ENCODE measurements around the gene PRR14.
"Not testable (repeated sequence)": the region's sequence is repeated elsewhere in the genome, so short reads cannot be mapped to it uniquely, and the experiment has no call there.

The PRR14 gene

DNA sequence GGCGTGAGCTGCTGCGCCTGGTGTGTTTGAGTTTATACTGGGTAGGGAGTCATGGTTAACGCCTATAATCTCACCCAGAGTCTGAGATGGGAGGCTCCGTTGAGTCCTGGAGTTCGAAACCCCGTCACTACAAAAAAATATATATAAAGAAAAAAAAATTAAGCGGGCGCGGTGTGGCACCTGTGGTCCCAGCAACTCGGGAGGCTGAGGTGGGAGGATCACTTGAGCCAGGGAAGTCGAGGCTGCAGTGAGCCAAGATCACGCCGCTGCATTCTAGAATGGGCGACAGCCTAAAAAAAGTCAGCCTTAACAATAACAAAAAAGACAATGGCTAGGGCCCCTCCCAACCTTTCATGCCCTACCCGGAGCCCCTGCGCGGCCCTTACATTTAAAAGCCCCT, 17.2 kb upstream of the PRR14 start:
- no peak for FAIRE-seq

DNA sequence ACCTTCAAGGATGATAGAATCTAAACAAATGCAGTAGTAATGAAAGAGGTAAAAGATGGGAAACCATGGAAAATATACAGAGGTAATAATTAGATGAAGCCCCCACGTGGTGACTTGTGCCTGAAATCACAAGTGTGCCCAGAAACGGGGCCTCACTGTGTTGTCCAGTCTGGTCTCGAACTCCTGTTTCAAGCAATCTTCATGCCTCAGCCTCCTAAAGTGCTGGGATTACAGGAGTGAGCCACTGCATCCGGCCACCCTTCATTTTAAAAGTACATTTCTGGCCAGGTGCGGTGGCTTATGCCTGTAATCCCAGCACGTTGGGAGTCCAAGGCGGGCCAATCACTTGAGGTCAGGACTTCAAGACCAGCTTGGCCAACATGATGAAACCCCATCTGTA, 14.2 kb upstream of the PRR14 start:
- no peak for FAIRE-seq

DNA sequence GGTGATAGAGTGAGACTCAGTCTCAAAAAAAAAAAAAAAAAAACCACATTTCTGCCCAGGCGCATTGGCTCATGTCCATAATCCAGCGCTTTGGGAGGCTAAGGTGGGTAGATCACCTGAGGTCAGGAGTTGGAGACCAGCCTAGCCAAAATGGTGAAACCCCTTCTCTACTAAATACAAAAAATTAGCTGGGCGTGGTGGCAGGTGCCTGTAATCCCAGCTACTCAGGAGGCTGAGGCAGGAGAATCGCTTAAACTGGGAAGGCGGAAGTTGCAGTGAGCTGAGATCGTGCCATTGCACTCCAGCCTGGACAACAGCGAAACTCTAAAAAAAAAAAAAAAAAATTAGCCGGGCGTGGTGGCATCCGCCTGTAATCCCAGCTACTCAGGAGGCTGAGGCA, 13.6 kb upstream of the PRR14 start:
- FAIRE-seq = not testable (repeated sequence)

DNA sequence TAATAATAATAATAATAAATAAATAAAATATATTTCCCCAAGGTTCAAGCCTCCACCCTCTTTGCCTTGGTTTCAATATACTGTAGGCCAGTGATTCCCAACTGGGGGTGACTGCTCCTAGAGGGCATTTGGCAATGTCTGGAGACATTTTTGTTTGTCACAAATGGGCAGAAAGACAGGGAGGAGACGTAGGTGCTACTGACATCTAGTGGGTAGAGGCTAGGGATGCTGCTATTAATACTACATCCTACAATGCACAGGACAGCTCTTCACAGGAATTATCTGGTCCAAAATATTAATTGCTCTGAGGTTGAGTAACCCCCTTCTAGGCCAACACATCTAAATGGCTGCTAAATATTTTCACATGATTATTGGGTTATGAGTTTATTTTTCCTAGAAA, 12.8 kb upstream of the PRR14 start:
- no peak for FAIRE-seq

DNA sequence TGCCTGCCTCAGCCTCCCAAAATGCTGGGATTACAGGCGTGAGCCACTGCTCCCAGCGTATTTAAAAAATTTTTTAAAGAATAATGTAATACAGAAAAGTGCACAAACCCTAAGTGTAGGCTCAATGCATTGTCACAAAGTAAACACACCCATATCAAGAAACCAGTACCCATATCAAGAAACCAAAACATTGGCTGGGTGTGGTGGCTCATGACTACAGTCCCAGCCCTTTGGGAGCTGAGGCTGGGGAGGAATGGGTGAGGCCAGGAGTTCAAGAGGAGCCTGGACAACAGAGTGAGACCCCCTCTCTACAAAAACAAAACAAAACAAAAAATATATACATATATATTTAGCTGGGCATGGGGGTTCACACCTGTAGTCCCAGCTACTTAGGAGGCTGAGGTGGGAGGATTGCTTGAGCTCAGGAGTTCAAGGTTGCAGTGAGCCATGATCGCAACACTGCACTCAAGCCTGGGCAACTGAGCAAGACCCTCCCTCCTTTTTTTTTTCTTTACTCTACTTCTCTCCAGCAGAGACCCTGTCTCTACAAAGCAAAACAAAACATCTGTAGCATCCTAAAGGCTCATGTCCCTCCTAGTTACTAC, 9.3 kb upstream of the PRR14 start:
- no peak for FAIRE-seq

DNA sequence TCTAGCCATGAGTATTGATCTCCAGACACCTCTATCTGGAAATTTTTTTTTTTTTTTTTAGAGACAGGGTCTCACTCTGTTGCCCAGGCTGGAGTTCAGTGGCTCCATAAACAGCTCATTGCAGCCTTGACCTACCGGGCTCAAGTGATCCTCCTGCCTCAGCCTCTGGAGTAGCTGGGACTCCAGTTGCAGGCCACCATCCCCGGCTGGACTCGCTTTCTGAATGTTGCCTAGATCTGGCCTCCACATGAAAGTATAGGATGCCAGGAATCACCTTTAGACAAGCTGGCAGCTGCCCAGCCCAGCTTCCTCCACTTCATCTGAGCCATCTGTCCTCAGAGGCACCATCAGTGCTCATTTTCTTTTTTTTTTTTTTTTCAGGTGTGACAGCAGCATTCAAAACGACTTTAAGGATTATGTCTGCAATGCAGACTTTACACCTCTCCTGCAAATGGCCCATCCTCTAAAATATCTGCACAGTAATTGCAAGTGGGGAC, 6.4 kb upstream of the PRR14 start:
- no peak for FAIRE-seq

DNA sequence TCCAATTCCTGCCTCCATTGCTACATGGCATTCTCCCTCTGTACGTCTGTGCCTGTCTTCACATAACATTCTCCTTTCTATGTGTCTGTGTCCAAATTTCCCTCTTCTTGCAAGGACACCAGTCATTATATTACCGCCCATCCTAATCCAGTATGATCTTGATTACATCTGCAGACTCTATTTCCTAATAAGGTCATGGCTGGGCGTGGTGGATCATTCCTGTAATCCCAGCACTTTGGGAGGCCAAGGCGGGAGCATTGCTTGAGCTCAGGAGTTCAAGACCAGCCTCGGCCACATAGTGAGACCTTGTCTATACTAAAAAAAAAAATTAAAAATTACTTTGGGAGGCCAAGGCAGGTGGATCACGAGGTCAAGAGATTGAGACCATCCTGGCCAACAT, 5.0 kb upstream of the PRR14 start:
- FAIRE-seq = no peak

DNA sequence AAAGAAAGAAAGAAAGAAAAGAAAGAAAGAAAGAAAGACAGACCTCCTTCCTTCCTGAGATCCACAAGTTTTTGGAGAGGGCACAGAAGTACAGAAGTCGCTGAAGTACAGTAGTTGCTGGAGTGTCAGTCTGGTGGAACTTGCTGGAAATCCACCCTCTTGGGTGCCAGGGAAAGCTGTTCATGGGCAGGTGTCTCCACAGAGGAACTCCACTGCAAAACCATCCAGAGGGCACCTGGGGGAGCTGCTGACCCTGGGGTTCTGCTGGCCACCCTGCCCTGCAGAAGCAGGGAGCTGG, 3.5 kb upstream of the PRR14 start:
- FAIRE-seq = no peak

DNA sequence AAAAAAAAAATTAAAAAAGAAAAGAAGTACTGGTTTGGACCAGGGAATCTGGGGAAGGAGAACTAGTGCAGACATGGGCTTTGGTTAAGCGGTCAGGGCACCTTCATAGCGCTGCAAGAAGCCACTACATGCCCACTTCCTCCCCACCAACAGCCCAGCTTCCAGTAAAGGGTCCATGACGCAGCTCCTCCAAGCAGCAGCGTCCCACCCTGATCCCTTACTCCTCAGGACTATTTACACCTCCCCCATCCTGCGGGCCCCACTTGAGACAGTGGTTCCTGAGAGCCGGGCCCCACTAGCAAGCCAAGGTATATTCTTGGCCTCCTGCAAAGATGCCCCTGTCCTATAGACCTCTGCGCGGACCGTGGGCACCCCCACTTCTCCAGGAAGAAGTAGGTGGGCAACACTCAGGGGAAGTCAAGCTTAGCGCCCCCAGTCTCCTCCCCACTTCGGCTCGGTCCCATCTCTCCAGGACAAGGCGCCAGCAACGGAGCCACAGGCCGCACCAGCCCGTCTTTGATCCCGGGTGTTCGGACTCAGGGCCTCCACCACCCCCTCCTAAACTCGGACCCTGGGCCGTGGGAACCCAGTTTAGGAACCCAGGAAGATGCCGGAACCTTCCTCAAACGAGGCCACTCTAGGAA, 913 bp upstream of the PRR14 start:
- FAIRE-seq = no peak

DNA sequence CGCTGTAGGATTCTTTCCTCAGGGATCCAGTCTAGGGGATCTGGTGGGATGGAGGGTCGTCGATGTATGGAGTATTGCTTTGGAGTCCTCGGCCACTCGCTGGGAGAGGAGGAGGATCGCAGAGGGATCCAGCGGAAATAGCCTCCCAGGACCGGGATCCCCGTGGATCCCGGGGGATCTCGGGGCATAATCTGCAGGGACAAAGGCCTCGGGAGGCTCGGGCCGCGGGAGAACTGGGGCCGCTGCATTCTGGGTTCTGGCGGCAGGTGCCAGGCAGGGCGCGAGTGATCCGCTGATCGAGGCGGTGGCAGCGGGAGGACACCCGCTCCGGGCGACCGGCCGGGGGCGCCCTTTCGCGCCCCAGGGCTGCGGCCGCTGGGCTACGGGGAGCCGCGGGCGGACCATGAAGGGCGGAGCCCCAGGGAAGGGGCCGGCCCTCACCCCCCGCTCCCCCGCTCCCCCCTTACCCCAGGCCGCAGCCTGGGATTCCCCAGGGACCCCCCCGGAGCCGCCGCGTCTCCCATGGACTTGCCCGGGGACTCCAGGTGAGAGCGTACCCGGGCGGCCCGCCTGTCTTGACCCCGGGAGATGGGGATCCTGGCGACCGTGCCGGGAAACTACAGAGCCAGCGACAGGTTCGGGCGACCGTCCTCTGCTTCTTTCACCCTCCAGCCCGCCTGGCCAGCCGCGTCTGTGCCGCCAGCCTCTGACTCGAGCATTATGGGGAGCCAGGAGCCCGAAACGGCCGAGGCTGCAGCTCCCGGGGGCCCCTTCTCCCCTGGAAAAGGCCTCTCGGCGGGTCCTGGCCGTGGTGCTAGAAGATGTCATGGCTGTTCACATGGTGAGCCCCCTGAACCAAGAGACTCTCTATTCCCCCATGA, 604 bp downstream of the PRR14 start:
- FAIRE-seq = no peak

DNA sequence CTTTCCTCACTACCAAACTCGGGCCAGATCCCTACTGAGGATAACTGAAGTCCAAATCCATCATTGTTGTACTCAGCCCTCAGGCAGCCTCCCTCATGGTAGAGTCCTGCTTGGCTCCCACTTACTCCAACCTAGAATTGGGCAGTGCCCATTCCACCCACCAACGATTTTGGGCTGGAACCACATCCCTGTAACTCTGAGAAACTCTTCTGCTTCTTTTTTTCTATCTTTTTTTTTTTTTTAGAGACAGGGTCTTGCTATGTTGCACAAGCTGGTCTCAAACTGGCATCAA, 1.2 kb downstream of the PRR14 start:
- no peak for FAIRE-seq

DNA sequence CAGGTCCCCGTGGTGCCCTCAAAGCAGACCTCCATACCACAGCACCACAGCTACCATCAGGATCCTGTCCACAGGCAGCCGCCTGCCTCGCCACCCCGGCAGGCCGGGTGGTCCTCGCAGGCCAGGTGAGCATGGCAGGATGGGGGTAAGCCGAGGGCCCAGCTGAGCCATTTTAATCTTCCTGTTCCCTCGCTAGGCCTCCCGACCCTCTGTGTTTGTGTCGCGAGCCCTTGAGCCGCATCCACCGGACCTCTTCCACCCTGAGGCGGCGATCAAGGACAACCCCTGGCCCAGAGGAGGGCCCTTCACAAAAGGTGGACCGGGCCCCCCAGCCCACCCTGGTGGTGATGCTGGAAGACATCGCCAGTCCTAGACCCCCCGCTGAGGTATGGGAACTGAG, 2.0 kb downstream of the PRR14 start:
- no peak for FAIRE-seq

DNA sequence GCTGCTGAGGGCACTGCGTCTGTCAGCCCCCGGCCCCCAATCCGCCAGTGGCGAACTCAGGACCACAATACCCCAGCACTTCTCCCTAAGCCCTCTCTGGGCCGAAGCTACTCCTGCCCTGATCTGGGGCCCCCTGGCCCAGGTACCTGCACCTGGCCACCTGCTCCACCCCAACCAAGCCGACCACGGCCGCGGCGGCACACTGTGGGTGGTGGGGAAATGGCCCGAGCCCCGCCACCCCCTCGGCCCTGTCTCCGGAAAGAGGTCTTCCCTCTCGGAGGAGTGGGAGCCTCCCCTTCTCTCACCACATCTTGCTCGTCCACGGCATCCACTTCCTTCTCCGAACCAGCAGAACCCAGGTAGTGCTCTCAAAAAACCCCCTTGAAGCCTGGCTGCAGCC, 4.1 kb downstream of the PRR14 start:
- no peak for FAIRE-seq

DNA sequence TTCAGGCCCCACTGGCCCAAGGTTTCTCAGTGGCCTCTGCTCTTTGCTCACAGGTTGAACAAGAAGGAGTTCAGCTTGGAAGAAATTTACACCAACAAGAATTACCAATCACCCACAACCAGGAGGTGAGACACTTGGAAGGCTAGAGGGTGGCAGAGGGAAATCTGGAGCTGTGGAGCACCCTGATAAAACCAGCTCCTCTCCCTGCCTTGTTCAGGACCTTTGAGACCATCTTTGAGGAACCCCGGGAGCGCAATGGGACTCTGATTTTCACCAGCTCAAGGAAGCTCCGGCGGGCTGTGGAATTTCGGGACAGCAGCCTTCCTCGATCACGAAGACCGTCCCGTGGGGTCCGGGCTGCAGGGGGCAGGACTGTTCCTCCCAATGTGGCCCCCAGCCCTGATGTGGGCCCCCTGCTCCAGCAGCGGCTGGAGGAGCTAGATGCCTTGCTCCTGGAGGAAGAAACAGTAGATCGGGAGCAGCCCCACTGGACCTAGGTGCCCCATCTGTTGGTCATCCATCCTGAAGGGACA, 5.1 kb downstream of the PRR14 start:
- FAIRE-seq = no peak

DNA sequence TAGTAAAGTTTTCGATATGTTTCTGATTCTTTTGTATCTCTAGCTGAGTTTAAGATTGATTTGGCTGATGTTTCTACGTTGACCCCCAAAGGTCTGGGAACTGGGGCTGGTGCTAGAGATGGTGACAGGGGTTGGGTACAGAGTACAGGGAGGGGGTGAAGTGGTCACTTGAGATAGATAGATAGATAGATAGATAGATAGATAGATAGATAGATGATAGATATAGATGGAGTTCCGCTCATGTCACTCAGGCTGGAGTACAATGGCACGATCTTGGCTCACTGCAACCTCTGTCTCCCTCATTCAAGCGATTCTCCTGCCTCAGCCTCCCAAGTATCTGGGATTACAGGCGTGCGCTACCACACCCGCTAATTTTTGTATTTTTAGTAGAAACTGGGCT, 5.6 kb downstream of the PRR14 start:
- FAIRE-seq = no peak

DNA sequence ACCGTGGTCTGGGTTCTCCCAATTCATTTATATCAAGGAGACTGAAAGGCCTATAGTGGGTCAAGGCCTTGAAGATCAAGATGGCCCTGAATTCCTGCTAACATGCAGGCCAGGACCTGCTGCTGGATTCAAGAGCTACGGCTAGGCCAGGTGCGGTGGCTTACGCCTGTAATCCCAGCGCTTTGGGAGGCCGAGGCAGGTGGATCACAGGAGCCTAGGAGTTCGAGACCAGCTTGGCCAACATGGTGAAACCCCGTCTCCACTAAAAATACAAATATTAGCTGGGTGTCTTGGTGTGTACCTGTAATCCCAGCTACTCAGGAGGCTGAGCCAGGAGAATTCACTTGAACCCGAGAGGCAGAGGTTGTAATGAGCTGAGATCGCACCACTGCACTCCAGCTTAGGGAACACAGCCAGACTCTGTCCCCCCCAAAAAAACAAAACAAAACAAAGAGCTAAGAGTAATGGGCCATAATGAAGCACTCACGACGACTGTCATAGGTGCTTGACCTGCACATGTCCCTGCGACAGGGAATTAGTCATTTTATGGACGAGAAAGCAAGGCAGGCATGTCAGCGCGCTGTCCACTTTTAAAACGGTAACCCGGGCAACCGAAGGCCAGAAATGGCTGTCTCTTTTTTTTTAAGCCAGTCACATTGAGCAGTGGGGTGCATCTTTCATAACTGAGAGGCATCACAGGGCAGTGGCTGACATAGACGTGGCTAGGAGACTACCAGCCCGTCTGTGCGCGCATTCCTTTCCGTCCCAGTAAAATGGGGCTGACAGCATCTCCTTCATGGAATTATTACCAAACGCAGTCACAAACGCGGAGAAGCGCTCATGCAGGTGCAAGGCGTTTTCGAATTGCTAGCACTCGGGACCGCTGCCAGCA, 6.5 kb downstream of the PRR14 start:
- no peak for FAIRE-seq

DNA sequence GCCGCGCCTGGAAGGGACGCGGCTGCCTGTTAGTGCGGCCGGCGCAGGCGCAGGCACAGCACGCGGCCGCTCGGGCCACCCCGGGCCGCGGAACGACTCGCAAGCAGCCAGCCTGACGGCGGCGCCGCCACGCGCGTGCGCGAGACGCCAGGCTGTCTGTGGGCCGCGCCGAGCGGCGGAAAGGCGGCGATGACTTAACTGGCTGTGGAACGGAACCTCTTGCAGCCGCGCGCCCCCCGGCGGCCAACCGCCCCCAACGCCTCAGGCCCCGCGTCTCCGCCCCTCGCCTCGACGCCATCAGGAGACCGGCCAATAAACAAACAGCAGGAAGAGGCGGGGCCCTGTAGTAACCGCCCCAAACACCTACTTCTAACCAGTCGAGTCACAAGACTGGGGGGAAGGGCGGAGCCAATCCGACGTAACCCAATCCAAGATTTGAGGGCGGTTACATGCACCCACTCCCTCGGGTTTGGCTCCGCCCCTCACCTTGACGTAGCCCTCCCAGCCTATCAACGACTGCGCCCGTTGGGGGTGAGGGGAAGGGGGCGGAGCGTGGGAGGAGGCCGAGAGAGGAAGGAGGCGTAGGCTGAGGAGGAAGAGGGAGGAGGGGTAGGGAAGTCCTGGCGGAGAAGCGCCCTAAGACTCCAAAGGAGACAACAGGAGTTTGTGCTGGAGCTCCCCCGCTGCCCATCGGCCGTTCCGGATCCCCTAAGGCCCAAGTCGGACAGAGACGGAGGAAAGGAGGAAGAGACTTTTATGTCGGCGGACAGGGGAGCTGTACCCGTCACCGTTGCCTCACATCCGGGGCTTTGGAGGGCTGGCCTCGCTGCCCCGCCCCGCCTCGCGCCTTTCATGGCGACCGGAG, 7.3 kb downstream of the PRR14 start, which contains the start of gene FBRS:
TSS of gene FBRS (plus strand) at position 566 of the 865 bp plus-strand sequence. CDS start 1,088 bp downstream, outside the sequence.
- FAIRE-seq = peak; percentile 99

DNA sequence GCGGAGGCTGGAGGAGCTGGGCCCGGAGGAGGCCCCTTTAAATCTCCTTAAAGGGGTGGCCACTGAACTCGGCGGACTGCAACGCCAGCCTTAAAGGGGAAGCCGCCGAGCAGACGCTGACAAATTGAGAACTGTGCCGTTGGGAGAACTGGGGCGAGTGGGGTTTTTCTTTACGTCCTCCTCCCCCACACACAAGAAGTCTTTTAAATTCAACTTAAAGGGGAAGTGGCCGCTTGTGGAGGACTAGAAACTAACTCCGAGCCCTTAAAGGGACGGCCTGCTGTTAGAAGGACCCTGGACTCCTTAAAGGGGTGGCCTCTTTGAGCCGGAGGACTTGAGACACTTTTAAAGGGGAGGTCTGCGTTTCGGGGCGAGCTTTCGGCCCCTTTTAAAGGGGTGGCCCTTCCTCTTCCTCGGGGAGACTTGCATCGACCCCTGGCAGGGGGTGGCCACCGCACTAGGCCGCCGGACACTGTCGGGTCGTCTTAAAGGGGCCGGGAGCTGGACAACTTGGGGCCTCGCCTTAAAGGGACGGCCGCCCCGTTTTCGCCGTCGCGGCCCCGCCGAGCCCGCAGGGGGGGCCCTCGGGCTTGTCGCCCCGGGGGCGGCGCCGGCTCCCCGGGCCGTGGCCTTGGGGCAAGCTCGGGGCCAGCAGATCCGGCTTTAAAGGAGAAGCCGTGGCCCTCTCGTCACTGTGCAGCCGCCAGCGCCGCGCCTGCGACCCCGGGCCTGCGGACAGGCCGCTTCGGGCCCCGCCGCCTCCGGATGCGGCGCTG, 8.2 kb downstream of the PRR14 start:
- FAIRE-seq = no peak

DNA sequence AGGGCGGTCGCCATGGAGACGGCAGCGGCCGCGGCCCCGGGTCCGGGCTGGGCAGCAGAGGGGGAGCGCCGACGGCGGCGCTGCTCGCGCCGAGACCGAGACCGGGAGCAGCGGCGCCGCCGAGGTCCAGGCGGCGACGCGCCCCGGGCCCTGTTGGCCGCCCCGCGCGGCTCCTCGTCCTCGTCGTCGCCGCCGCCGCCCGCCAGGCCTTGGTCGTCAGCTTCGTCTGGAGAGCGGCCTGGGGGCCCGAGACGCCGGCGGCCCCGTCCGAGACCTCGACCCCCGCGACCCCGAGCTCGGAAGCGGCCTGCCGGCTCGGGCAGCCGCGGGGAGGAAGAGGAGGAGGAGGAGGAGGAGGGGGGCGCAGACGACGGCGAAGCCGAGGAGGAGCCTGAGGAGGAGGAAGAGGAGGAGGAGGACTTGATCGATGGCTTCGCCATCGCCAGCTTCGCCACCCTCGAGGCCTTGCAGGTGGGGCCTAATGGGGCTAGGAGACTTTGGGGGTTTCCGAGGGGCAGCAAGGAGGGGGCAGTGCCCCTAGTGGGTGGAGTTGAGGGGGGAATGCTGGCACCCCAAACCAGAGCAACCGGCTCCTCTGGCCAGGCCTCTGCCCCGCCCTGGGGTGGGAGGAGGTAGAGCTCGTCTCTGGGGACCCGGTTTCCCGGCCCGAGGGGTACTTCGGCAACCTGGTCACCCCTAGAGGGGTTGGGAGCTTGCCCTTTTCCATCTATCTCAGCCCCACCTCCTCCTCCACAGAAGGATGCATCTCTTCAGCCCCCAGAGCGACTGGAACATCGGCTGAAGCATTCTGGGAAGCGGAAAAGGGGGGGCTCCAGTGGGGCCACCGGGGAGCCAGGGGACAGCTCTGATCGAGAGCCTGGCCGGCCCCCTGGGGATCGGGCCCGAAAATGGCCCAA, 9.0 kb downstream of the PRR14 start:
- FAIRE-seq = no peak
